ENCODE measurements around the gene ACKR3. TPM values are rescaled to one million over a fixed set of nuclear protein-coding genes. Genes with fewer than 3 reads are reported as not detected.

Gene ACKR3
- total and polyA plus RNA-seq, 12 donors = 1.1 to 12.8 (median 1.9) TPM

GRCh38 chr2:236548179-236548921, 21.3 kb upstream of the ACKR3 start:
- Histone ChIP-seq H3K4me3 (no peak overlapping the region), H3K27me3 (no peaks in the 10 kb centered on the region), H3K27ac (no peak overlapping the region), H3K4me1 (replicated peaks in 1 of 2) (no peaks in the 10 kb centered on the region), H3K36me3 (replicated peaks in 1 of 2) (no peaks in the 10 kb centered on the region), H3K9me3 (replicated peaks in 1 of 3) (no peaks in the 10 kb centered on the region)
- no peak for DNase-seq
- 66 to 81% (median 74%) methylated on average over 5 of the region's 5 CpGs for WGBS, 4 donors
- no peak for TF ChIP-seq CTCF (IDR thresholded peaks at IDR 0.05)
- TF ChIP-seq POLR2A (IDR thresholded peaks at IDR 0.05) = no peak
- intact Hi-C loops (cut with DNase I) = no loop called here

GRCh38 chr2:236549165-236549564, 20.5 kb upstream of the ACKR3 start:
- H3K4me3 ChIP-seq = no peak overlapping the region
- 74 to 97% (median 88%) methylated on average over 4 of the region's 4 CpGs for WGBS, 4 donors
- H3K27ac ChIP-seq = no peak overlapping the region
- H3K36me3 ChIP-seq (replicated peaks in 1 of 2) = no peaks in the 10 kb centered on the region
- H3K4me1 ChIP-seq (replicated peaks in 1 of 2) = no peaks in the 10 kb centered on the region
- no peaks in the 10 kb centered on the region for H3K9me3 ChIP-seq (replicated peaks in 1 of 3)
- no peak for TF ChIP-seq POLR2A (IDR thresholded peaks at IDR 0.05)
- TF ChIP-seq CTCF (IDR thresholded peaks at IDR 0.05) = no peak
- intact Hi-C loops (cut with DNase I) = no loop called here
- DNase-seq = no peak
- no peaks in the 10 kb centered on the region for H3K27me3 ChIP-seq

GRCh38 chr2:236550290-236550689, 19.3 kb upstream of the ACKR3 start:
- DNase-seq = no peak
- no peak overlapping the region for H3K4me3 ChIP-seq
- 88 to 100% (median 92%) methylated on average over 1 to 8 of the region's 8 CpGs for WGBS, 4 donors
- no peak overlapping the region for H3K27ac ChIP-seq
- no peaks in the 10 kb centered on the region for H3K9me3 ChIP-seq (replicated peaks in 1 of 3)
- H3K4me1 ChIP-seq (replicated peaks in 1 of 2) = no peaks in the 10 kb centered on the region
- H3K27me3 ChIP-seq = peaks cover 3% of the 10 kb centered on the region
- H3K36me3 ChIP-seq (replicated peaks in 1 of 2) = no peaks in the 10 kb centered on the region
- intact Hi-C loops (cut with DNase I) = no loop called here
- TF ChIP-seq POLR2A (IDR thresholded peaks at IDR 0.05) (no peak), CTCF (IDR thresholded peaks at IDR 0.05) (no peak)

- intact Hi-C loops (cut with DNase I) = no loop called here
- Histone ChIP-seq H3K9me3 (replicated peaks in 1 of 3) (no peaks in the 10 kb centered on the region), H3K27me3 (peaks cover 3% of the 10 kb centered on the region), H3K36me3 (replicated peaks in 1 of 2) (no peaks in the 10 kb centered on the region), H3K4me1 (replicated peaks in 1 of 2) (no peaks in the 10 kb centered on the region), H3K4me3 (no peak overlapping the region), H3K27ac (no peak overlapping the region)
- TF ChIP-seq POLR2A (IDR thresholded peaks at IDR 0.05) = no peak
- 76 to 89% (median 79%) methylated on average over 12 to 13 of the region's 13 CpGs for WGBS, 4 donors
- no peak for DNase-seq
Measured at GRCh38 chr2:236550701-236551465, 18.7 kb upstream of the ACKR3 start.
